NCI-H446 treated with DMSO at 0.1 percent for 48 hours (cell line): Measurements from ENCODE around the gene DEPDC5.
"Not testable (repeated sequence)": the region's sequence is repeated elsewhere in the genome, so short reads cannot be mapped to it uniquely, and the experiment has no call there.

Source experiments
- DNase-seq: peaks from one replicate; lab custom pipeline; 2025; lab: John Stamatoyannopoulos, UW

The DEPDC5 gene

DNA sequence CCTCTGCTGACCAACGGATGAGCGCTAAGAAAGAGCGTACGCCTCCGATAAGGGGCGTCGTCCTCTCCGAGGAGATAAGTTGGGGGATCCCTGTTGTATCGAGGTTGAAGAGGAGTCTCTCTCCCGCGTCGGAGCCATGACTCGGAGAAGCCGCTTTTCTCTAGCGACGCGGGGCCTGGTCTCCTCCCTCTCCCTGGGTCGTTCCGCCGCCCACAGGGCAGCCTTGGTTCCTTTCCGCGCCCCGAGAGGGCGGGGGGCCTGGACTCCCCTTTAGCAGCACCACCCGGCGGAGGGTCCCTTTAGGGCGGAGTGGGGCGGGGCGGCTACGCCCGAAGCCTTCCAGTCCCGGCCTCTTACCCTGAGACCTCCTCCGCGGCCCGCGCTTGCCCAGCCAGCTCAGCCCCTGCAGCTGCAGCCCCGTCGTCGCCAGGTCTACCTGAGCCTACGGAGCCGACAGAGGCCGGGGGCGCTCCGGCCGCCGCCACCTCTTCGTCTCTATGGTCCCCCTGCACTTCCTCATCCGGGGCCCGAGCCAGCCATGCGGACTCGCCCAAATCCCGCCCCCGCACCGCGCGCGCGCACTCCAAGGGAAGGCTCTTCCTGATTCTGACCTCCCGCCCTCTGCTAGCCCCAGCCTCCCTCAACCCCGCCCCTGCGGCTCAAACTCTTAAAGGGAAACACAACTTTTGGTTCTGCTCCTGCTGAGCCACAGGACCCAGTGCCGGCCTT lies 4.0 kb upstream of the DEPDC5 start, which contains the start of gene PRR14L:
Gene PRR14L (minus strand): TSS at position 497 of the 729 bp plus-strand sequence. CDS start 11,272 bp downstream, outside the sequence.
- peak; percentile 78 for DNase-seq

DNA sequence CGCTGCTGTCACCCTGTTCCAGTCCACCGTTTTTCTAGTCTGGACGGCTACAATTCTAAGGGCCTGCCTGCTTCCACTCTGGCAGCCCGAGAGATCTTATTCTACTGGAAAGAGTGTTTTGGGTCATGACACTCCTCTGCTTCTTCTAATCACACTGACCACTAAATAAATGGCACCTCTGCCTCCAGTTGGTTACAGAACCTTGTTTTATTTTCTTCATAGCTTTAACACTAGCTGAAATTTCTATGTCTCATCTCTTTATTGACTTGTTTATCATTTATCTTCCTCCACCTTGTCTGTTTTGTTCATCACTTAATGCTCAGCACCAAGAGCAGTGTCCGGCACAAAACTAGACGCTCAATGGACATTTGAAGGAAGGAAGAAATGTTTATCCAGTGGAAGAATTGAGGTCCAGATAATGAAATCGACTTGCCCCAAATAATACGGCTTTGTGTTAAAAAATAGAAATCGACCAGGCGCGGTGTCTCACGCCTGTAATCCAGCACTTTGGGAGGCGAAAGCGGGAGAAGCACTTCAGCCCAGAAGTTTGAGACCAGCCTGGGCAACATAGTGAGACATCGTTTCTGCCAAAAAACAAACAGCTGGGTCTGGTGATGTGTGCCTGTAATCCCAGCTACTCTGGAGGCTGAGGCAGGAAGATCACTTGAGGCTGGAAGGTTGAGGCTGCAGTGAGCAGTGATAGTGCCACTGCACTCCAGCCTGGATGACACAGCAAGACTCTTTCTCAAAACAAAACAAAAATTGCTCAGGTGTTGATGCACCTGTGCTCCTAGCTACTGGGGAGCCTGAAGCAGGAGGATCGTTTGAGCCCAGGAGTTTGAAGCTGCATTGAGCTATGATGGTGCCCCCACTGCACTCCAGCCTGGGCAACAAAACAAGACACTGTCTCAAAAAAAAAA lies 3.2 kb upstream of the DEPDC5 start:
- no peak for DNase-seq

DNA sequence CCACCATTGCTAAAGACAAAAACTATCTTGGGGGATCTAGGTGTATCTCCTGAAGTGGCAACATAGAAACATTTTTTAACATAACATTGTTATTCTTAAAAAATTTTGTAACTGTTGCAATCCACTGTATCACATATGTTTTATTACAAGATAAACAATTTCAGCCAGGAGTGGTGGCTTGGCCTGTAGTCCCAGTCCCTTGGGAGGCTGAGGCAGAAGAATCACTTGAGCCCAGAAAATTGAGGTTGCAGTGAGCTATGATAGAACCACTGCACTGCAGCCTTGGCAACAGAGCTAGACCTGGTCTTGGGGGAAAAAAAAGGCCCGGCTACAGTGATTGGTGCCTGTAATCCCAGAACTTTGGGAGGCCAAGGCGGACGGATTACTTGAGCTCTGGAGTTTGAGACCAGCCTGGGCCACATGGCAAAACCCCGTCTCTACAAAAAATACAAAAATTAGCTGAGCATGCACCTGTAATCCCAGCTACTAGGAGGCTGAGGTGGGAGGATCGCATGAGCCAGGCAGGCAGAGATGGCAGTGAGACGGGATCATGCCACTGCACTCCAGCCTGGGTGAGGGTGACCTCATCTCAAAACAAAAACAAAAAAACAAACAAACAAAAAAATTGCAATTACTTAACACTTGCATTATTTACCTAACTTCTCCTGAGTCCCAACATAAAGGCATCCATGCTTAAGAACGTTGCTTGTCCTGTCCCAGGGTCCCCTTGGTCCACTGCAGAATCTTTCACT lies 1.5 kb upstream of the DEPDC5 start:
- DNase-seq = no peak

DNA sequence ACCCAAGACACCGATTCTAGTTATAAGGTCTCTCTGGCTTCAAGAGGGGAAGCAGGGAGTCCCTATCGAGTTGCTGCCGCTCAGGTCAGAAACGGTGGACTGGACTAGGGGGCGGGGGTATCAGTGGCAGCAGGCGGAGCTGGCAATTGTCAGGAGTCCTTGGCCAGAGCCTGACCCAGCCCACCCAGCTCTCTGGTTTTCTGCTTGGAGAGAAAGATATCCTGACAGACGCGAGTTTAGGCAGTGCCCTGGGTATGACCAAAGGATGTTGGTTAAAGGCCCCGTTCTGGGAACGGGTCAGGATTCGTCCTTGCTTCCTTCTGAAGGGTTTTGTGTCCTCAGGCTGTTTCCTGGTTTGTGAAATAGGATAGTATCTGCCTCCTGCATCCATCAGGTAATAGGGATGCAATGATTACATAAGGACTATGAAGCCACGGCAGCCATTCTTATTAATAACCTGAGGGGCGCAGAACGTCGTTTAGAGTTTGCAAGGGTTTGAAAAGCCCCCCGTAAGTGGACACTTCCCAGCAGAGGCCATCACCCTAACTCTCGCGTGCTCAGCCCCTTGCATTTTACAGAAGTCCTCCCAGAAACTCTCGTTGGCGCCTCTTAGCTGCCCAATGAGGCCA lies 700 bp upstream of the DEPDC5 start:
- no peak for DNase-seq

DNA sequence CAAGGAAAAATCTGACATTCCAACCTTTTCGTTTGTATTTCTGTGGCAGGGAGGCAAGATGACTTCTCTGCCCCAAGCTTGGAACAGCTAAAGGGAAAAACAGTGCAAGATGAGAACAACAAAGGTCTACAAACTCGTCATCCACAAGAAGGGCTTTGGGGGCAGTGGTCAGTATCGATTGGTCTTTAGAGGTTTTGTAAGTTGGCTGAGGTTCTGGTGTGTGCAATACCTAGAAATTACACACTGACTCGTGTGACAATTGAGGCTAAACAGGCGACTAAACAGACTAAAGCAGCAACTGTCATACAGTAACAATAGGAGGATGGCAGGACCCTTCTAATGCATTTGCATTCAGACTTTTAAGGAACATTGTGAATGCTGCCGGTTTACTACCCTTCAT lies 994 bp downstream of the DEPDC5 start:
- DNase-seq = no peak

DNA sequence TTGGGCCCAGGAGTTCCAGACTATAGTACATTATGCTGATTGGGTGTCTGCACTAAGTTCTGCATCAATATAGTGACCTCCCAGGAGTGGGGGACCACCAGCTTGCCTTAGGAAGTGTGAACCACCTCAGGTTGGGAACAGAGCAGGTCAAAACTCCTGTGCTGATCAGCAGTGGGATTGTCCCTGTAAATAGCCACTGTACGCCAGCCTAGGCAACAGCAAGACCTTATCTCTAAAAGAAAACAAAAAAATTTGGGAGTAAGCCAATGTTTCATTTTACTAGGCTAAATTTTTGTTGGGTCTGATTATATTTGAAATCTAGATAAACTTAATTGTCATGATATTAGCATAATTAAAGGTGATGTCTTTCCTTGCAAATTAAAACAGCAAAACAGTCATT lies 3.4 kb downstream of the DEPDC5 start:
- no peak for DNase-seq

DNA sequence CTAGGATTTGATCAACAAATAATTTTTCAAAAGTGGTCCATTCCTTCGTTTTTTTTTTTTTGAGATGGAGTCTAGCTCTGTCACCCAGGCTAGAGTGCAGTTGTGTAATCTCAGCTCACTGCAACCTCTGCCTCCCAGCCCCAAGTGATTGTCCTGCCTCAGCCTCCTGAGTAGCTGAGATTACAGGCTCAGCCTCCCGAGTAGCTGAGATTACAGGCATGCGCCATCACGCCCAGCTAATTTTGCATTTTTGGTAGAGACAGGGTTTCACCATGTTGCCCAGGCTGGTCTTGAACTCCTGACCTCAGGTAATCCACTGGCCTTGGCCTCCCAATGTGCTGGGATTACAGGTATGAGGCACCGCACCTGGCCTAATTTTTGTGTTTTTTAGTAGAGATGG lies 5.0 kb downstream of the DEPDC5 start:
- not testable (repeated sequence) for DNase-seq

DNA sequence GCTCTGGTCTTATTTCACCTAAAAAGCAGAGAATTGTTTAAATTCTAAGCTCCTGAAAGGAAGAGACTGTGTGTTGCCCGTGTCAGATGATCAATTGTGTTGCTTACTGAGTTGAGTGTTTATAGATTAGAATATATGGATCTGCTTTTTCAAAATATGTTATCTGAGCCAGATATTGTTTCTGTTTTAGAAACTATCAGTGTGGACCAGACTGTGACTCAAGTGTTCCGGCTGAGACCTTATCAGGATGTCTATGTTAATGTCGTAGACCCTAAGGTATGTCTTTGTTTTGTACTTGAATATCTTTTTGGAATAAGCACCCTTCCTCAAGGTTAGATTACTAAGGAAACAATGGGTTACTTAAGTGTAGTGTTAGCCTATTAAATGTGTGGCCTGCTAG lies 11.0 kb downstream of the DEPDC5 start:
- DNase-seq = no peak

DNA sequence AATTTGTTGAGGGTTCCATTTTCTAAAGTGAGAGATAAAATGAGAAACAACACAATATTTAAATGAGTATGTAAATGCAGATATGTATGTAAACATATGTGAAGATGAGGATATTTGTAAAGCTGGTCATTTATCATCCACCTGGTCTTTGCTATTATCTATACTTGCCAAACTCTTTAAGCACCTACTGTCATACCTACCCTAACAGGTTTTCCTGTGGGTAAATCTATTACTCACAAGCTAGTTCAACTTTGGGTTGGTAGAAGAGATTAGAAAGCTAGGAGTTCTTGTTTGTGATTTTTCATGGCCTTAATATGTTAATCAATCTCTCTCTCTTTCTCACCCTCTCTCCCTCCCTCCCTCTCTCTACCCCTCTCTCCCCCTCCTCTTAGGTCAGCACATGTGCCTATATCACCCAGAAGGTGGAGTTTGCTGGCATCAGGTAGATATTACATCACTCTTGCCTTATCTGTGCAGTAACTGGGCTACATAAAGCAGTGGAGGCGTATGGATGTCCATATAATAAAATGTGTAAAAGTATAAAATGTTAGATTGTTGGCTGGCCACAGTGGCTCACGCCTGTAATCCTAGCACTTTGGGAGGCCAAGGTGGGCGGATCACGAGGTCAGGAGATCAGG lies 14.7 kb downstream of the DEPDC5 start:
- no peak for DNase-seq

DNA sequence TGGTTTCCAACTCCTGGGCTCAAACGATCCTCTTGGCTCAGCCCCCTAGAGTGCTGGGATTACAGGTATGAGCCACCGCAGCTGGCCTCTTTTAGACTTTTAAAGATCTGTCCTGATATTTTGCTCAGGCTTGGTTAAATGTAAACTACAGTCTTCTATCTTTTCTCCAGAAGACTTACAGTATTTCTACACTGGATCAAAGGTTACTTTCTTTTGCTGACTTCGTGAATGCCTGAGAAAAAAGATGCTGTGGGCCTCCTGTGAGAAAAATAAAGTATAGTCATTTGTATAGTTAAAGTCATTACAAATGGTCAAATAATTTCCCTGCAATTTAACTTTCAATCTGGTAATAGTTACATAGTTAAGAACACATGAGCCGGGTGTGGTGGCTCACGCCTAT lies 19.6 kb downstream of the DEPDC5 start:
- DNase-seq = no peak

DNA sequence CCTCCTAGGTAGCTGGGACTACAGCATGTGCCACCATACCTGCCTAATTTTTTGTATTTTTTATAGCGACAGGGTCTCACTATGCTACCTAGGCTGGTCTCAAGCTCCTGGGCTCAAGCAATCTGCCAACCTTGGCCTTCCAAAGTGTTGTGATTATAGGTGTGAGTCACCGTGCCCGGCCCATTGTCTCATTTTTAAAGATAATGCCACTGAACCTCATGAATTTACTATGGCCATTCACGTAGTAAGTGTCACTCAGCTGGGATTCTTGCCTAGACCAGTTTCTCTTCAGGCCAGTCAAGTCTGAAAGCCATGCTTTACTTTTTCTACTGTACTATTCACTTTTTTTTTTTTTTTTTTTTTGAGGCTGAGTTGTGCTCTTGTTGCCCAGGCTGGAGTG lies 22.4 kb downstream of the DEPDC5 start:
- DNase-seq = no peak

DNA sequence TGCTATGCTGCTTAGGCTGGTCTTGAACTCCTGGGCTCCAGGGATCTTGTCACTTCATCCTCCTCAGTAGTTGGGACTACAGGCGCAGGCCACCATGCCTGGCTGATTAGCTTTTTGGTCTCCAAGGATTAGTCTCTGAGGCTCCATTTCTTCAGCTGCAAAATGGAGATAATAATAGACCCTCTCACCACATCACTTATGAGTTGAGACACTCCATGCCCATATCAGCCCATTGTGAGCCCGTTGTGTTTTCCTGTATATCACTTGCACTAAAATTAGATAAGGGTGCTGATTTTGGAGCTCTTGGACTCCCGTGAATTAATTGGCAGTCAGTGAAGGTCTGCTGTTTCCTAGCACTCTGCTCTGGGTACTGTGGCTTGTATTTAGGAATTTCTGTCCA lies 36.0 kb downstream of the DEPDC5 start:
- DNase-seq = no peak

DNA sequence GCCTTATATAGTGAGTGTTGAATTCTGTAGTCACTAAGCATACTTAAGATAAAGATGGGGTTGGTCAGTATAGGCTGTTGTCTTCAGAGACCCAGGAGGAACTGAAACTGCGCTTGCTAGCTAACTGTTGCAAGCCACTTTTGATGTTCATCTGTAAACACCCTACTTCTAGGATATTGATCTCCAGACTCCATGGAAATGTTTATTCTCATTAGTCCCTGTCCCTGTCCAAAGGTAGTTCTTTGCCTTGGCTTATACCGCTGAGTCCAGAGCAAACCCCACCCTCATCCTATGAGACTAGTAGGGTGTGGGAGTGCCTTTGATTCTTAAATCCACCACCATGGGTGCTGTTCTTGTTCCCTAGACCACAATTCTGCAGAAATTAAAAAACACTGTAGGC lies 36.4 kb downstream of the DEPDC5 start:
- no peak for DNase-seq

DNA sequence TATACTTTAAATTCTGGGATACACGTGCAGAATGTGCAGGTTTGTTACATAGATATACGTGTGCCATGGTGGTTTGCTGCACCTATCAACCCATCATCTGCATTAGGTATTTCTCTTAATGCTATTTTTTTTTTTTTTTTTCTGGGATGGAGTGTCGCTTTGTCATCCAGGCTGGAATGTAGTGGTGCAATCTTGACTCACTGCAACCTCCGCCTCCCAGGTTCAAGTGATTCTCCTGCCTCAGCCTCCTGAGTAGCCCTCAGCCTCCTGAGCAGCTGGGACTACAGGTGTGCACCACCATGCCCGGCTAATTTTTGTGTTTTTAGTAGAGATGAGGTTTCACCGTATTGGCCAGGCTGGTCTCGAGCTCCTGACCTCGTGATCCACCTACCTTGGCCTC lies 45.5 kb downstream of the DEPDC5 start:
- not testable (repeated sequence) for DNase-seq

DNA sequence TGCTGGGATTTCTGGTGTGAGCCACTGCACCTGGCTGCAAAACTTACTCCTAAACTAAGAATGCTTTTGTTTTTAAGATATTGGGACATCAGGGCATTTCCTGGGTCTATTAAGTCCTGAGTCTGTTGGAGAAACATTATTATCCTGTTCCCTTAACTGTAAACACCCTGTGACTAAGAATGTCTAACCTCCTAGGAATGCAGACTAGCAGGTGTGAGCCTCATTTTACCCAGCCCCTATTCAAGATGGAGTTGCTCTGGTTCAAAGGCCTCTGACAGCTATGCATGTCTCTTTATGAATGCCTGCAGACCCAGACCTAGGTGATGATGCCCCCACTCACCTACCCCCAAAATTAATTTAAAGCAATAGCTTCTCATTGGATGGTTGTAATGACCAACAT lies 46.2 kb downstream of the DEPDC5 start:
- no peak for DNase-seq

DNA sequence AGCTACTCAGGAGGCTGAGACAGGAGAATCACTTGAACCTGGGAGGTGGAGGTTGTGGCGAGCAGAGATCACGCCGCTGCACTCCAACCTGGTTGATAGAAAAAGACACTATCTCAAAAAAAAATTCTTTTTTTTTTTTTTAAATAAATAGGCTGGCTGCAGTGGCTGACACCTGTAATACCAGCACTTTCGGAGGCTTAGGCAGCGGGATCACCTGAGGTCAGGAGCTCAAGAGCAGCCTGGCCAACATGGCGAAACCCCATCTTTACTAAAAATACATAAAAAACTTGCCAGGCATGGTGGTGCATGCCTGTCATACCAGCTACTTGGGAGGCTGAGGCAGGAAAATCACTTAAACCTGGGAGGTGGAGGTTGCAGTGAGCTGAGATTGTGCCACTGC lies 47.0 kb downstream of the DEPDC5 start:
- DNase-seq = not testable (repeated sequence)

DNA sequence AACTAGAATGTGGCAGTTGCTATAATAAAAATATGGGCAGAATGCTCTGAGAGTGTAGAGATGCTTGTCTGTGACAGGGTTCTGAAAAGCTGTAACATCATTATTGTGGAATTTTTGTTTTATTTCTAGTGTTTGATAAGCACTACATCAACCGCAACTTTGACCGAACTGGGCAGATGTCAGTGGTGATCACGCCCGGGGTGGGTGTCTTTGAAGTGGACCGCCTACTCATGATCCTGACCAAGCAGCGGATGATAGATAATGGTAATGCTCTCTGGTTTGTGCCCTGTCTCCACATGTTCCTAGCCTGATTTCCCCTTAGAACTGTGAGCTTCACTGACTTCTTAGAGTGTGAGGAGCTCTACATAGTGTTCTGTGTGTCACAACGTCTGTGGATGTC lies 48.8 kb downstream of the DEPDC5 start:
- no peak for DNase-seq

DNA sequence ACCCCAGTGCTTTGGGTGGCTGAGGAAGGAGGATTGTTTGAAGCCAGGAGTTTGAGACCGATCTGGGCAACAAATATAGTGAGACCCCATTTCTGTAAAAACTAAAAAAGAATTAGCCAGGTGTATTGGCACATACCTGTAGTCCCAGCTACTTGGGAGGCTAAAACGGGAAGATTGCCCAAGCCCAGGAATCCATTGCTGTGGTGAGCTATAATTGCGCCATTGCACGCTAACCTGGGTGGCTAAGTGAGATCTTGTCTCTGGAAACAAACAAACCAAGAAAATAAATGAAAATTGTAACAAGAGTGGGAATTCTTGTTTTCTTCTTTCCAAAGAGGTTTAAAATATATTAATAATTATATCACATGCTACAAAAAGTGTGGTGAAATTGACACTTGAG lies 52.9 kb downstream of the DEPDC5 start:
- DNase-seq = no peak

DNA sequence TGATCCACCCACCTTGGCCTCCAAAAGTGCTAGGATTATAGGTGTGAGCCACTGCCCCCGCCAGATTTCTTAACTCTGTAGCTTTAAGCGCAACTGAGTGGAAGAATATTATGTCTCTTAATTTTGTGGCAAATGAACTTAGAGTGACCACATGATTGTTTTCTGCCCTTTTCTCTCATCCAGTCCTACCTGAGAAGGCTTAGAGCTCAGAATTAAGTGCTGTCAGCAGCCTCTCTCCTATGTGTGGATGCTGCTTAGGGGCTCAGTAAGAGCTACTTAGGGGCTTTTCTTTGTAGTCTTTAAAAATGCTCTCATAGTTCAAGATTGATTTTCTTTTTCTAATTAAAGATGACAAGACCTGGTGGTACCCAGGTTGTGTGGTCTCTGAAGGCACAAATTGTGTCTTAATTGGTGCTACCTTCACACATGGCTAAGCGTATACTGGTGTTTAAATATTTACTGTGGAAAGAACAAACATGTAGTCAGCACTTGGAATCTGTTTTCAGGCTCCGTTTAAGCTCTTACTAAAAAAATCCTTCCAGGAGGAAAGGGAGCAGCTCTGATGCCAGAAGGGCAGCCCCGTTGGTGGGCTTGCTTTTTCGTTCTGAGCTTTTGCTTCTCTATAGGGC lies 59.3 kb downstream of the DEPDC5 start:
- DNase-seq = no peak

DNA sequence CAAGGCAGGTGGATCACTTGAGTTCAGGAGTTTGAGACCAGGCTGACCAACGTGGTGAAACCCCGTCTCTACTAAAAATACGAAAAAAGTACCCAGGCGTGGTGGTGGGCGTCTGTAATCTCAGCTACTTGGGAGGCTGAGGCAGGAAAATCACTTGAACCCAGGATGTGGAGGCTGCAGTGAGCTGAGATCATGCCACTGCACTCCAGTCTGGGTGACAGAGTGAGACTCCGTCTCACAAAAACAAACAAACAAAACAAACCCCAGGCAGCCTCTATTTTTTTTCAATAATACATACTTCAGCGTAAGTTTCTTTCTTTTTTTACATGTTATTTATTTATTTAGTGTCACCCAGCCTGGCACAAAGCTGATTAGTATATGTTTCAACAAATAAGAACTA lies 60.1 kb downstream of the DEPDC5 start:
- DNase-seq = not testable (repeated sequence)

DNA sequence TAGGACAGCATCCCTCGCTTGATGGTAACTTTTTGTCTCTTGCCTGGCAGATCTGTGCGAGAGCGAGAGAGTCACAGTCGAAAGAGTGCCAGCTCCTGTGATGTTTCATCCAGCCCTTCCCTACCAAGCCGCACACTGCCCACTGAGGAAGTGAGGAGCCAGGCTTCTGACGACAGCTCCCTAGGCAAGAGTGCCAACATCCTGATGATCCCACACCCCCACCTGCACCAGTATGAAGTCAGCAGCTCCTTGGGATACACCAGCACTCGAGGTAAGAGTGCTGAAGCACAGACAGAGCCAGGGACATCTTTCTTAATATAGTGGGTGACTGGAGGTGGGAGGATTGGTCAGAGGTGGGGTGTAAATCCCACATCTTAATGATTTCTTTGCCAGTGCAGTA lies 61.1 kb downstream of the DEPDC5 start:
- DNase-seq = no peak
